Stimulated activated CD4-positive, alpha-beta T cell treated with anti-CD3 and anti-CD28 coated beads, Interleukin-12 subunit alpha, Interleukin-12 subunit beta, amount 100 ng/mL, for 24 hours (primary cell): ENCODE data around the gene BAHD1.

Experiments used
- DNase-seq, 2 experiments: peaks; one replicate each; pipeline ENCODE4 v3.0.0-alpha.2; 2020; ENCODE audit warnings: low read depth in 2 of 2

BAHD1 gene

GRCh38 chr15:40424483-40425115 is 16.2 kb upstream of the BAHD1 start:
- no peak for DNase-seq

- DNase-seq = no peak
Observed at GRCh38 chr15:40425681-40426080, 15.1 kb upstream of the BAHD1 start.

- DNase-seq = no peak
Observed at GRCh38 chr15:40427188-40427587, 13.6 kb upstream of the BAHD1 start.

GRCh38 chr15:40428185-40428584 is 12.6 kb upstream of the BAHD1 start:
- DNase-seq = no peak

- DNase-seq = no peak
Observed at GRCh38 chr15:40429068-40429710, 11.6 kb upstream of the BAHD1 start.

- no peak for DNase-seq
Observed at GRCh38 chr15:40430271-40430805, 10.4 kb upstream of the BAHD1 start.

- no peak for DNase-seq
Observed at GRCh38 chr15:40435023-40435709, 5.6 kb upstream of the BAHD1 start.

- DNase-seq = no peak
Observed at GRCh38 chr15:40435710-40436089, 5.1 kb upstream of the BAHD1 start.

- DNase-seq = no peak
Observed at GRCh38 chr15:40436116-40436891, 4.4 kb upstream of the BAHD1 start.

- DNase-seq = no peak
Observed at GRCh38 chr15:40436892-40437751, 3.6 kb upstream of the BAHD1 start.

- DNase-seq = no peak
Observed at GRCh38 chr15:40437752-40438687, 2.7 kb upstream of the BAHD1 start.

GRCh38 chr15:40438712-40439111 is 2.0 kb upstream of the BAHD1 start:
- DNase-seq = no peak

GRCh38 chr15:40439461-40439959 is 1.2 kb upstream of the BAHD1 start:
- DNase-seq = no peak

- peak in 1 of 2 experiments; percentile 43 for DNase-seq
Observed at GRCh38 chr15:40439960-40440742, 602 bp upstream of the BAHD1 start.

- DNase-seq = no peak
Observed at GRCh38 chr15:40441565-40442531, 1.1 kb downstream of the BAHD1 start.

- DNase-seq = no peak
Observed at GRCh38 chr15:40443255-40443654, 2.5 kb downstream of the BAHD1 start.

GRCh38 chr15:40443846-40444245 is 3.1 kb downstream of the BAHD1 start:
- DNase-seq = no peak

GRCh38 chr15:40444736-40445135 is 4.0 kb downstream of the BAHD1 start:
- DNase-seq = no peak
